CD14-positive monocyte (primary cell): Measurements from ENCODE around the gene C19orf25. TPM values are rescaled to one million over a fixed set of nuclear protein-coding genes. Genes with fewer than 3 reads are reported as not detected.
A peak's percentile ranks its signal among the peaks of the same experiment; 100 is the strongest.

Experiments
- DNase-seq, 3 donors: peaks; one replicate each; pipeline ENCODE4 v3.0.0-alpha.2; 2011 to 2022
- H2AFZ ChIP-seq: 2 replicates; pipeline ENCODE4 v1.6.0; 2012; ENCODE audit warnings: mild to moderate bottlenecking, low read depth, low read length, inconsistent platforms; ENCODE audit not compliant: insufficient read depth, poor library complexity, severe bottlenecking
- H3K27ac ChIP-seq, 2 donors: 1 replicate in 1 of 2; 2 replicates in 1 of 2; pipeline ENCODE4 v1.5.1; 2012 to 2013; ENCODE audit warnings: low read length in 2 of 2, control low read depth in 1 of 2, inconsistent platforms in 1 of 2, low read depth in 1 of 2, mild to moderate bottlenecking in 1 of 2
- H3K27me3 ChIP-seq, 2 donors: one replicate each; pipeline versions ENCODE4 v1.6.0 to v1.6.1; 2011 to 2013; ENCODE audit warnings: low read length in 2 of 2; ENCODE audit not compliant: control insufficient read depth in 2 of 2, insufficient read depth in 2 of 2
- H3K36me3 ChIP-seq, 2 donors: replicated peaks in 1 of 2; 1 replicate in 1 of 2; 2 replicates in 1 of 2; pipeline versions ENCODE4 v1.5.1 to v1.6.1; 2012 to 2013; ENCODE audit warnings: low read length in 2 of 2, control low read depth in 1 of 2, inconsistent platforms in 1 of 2, mild to moderate bottlenecking in 1 of 2; ENCODE audit not compliant: insufficient read depth in 2 of 2, control insufficient read depth in 1 of 2
- H3K4me1 ChIP-seq, 2 donors: 1 replicate in 1 of 2; 2 replicates in 1 of 2; pipeline versions ENCODE4 v1.5.1 to v1.6.1; 2012 to 2013; ENCODE audit warnings: low read length in 2 of 2, control low read depth in 1 of 2, inconsistent platforms in 1 of 2, mild to moderate bottlenecking in 1 of 2, moderate library complexity in 1 of 2; ENCODE audit not compliant: insufficient read depth in 2 of 2, control insufficient read depth in 1 of 2
- H3K4me2 ChIP-seq: replicated peaks from 2 replicates; pipeline ENCODE3; 2012; ENCODE audit warnings: low read length, moderate library complexity, mild to moderate bottlenecking; ENCODE audit not compliant: poor library complexity, severe bottlenecking; ENCODE audit errors: extremely low read depth
- H3K4me3 ChIP-seq, 3 experiments: fragments of 200-600 bp in 1 of 3; sonication (generic) in 1 of 3; replicated peaks in 1 of 3; 1 replicate in 2 of 3; 2 replicates in 1 of 3; pipeline ENCODE4 v1.5.1; 2011 to 2013; ENCODE audit warnings: low read length in 3 of 3, mild to moderate bottlenecking in 3 of 3, control low read depth in 2 of 3, low read depth in 2 of 3, inconsistent platforms in 1 of 3, moderate library complexity in 1 of 3
- H3K79me2 ChIP-seq: 2 replicates; pipeline ENCODE4 v1.6.0; 2012; ENCODE audit warnings: mild to moderate bottlenecking, control low read depth, inconsistent platforms, low read length, moderate library complexity; ENCODE audit not compliant: insufficient read depth
- H3K9ac ChIP-seq: 2 replicates; pipeline ENCODE4 v1.6.0; 2017; ENCODE audit warnings: low read length, mild to moderate bottlenecking; ENCODE audit not compliant: insufficient read depth, poor library complexity, severe bottlenecking
- H3K9me3 ChIP-seq, 2 donors: replicated peaks in 1 of 2; 1 replicate in 1 of 2; 2 replicates in 1 of 2; pipeline versions ENCODE4 v1.5.1 to v1.6.1; 2012 to 2013; ENCODE audit warnings: low read length in 2 of 2, control low read depth in 1 of 2; ENCODE audit not compliant: control insufficient read depth in 1 of 2, insufficient read depth in 1 of 2
- H4K20me1 ChIP-seq: 2 replicates; pipeline ENCODE4 v1.6.0; 2012; ENCODE audit warnings: mild to moderate bottlenecking, low read length, control low read depth, moderate library complexity; ENCODE audit not compliant: insufficient read depth
- H3K27ac Mint-ChIP-seq, 7 donors: one replicate each; pipeline ENCODE4 v1.8.0; 2020; ENCODE audit warnings: mild to moderate bottlenecking in 7 of 7, mixed read lengths in 7 of 7, moderate library complexity in 6 of 7, inconsistent platforms in 2 of 7
- H3K27me3 Mint-ChIP-seq, 3 donors: one replicate each; pipeline ENCODE4 v1.8.0; 2021 to 2022; ENCODE audit warnings: low read depth in 3 of 3, mild to moderate bottlenecking in 3 of 3, mixed read lengths in 3 of 3, moderate library complexity in 3 of 3, inconsistent platforms in 1 of 3
- H3K36me3 Mint-ChIP-seq, 2 donors: one replicate each; pipeline ENCODE4 v1.8.0; 2020; ENCODE audit warnings: mixed read lengths in 2 of 2, inconsistent platforms in 1 of 2, mild to moderate bottlenecking in 1 of 2
- H3K4me1 Mint-ChIP-seq: one replicate; pipeline ENCODE4 v1.8.0; 2020; ENCODE audit warnings: mild to moderate bottlenecking, mixed read lengths
- H3K4me3 Mint-ChIP-seq, 2 donors: one replicate each; pipeline ENCODE4 v1.8.0; 2020; ENCODE audit warnings: mild to moderate bottlenecking in 2 of 2, mixed read lengths in 2 of 2, moderate library complexity in 1 of 2
- H3K9me3 Mint-ChIP-seq, 7 donors: one replicate each; pipeline ENCODE4 v1.8.0; 2020 to 2022; ENCODE audit warnings: mixed read lengths in 7 of 7, mild to moderate bottlenecking in 6 of 7, moderate library complexity in 6 of 7, inconsistent platforms in 2 of 7
- WGBS: methylation state at CpG from one replicate; pipeline ENCODE4 v1.1.5; 2013; ENCODE audit warnings: missing lambda C conversion rate; ENCODE audit not compliant: insufficient coverage; 5-methylcytosine and 5-hydroxymethylcytosine counted together
- intact Hi-C, 2 donors: fragments of 100-400 bp; cut with micrococcal nuclease; formaldehyde crosslinking; loops; one replicate each; pipeline versions ENCODE4 v1.15.0 to v1.15.1; 2023
- polyA plus RNA-seq, 3 donors: library from polyadenylated mRNA; depleted of rRNA in 1 of 3; unstranded in 2 of 3; stranded (reverse) in 1 of 3; fragments of 300-500 nt in 2 of 3; fragments of >200 nt in 1 of 3; fragmentation: Illumina TruSeq in 2 of 3; gene quantifications; 1 replicate in 2 of 3; 2 replicates in 1 of 3; pipeline ENCODE4 v1.2.3, GENCODE V29; 2012 to 2021
- TF ChIP-seq, protein P1 (sequence below): fragments of 200-600 bp; IDR thresholded peaks from one replicate; pipeline ENCODE4 v1.8.0; 2022; ENCODE audit warnings: antibody characterized with exemption, mild to moderate bottlenecking

Gene C19orf25
- polyA plus RNA-seq, 3 donors: 18.2 to 20.9 (median 19.9) TPM

DNA sequence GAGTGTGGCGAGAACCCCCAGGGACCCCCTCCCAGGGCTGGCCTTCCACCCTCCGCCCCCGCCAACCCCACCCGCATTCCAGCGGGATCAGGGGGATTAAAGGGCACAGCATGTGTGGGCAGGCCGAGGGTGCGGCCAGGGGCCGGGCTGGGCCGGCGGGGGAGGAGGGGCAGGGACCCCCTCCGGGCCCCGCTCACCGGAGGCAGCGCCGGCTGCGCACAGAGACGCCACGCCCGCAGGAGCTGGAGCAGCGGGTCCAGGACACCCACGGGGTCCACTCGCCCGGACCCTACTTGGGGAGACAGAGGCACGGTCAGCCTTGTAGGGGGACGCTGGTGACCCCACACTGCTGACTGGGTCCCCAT is 31.4 kb upstream of the C19orf25 start:
- peaks cover 14 to 31% of the 10 kb centered on the region in 2 donors for H3K9me3 ChIP-seq
- Mint-ChIP-seq H3K9me3 (peaks cover 15 to 42% (median 35%) of the 10 kb centered on the region in 7 donors), H3K27me3 (peaks cover 39 to 78% (median 61%) of the 10 kb centered on the region in 3 donors), H3K36me3 (peaks cover 1 to 2% of the 10 kb centered on the region in 2 donors), H3K4me1 (peaks cover 14% of the 10 kb centered on the region), H3K27ac (no peak overlapping the region), H3K4me3 (no peak overlapping the region)
- peaks cover 12 to 25% of the 10 kb centered on the region in 2 donors for H3K4me1 ChIP-seq
- no peaks in the 10 kb centered on the region for H3K79me2 ChIP-seq
- no peaks in the 10 kb centered on the region for H4K20me1 ChIP-seq
- WGBS: 32% methylated on average over 21 of the region's 25 CpGs
- intact Hi-C loops: loop anchor here in 1 of 2 donors (10.0 kb wide), 1 partner anchor 66 kb away; no protein-coding TSS in a partner anchor
- TF ChIP-seq, protein P1, sequence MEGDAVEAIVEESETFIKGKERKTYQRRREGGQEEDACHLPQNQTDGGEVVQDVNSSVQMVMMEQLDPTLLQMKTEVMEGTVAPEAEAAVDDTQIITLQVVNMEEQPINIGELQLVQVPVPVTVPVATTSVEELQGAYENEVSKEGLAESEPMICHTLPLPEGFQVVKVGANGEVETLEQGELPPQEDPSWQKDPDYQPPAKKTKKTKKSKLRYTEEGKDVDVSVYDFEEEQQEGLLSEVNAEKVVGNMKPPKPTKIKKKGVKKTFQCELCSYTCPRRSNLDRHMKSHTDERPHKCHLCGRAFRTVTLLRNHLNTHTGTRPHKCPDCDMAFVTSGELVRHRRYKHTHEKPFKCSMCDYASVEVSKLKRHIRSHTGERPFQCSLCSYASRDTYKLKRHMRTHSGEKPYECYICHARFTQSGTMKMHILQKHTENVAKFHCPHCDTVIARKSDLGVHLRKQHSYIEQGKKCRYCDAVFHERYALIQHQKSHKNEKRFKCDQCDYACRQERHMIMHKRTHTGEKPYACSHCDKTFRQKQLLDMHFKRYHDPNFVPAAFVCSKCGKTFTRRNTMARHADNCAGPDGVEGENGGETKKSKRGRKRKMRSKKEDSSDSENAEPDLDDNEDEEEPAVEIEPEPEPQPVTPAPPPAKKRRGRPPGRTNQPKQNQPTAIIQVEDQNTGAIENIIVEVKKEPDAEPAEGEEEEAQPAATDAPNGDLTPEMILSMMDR: no peak
- H2AFZ ChIP-seq: no peak overlapping the region
- no peak overlapping the region for H3K27ac ChIP-seq
- no peak overlapping the region for H3K4me2 ChIP-seq
- H3K36me3 ChIP-seq: no peaks in the 10 kb centered on the region
- H3K4me3 ChIP-seq: no peak overlapping the region
- DNase-seq: no peak
- peaks cover 2 to 53% of the 10 kb centered on the region in 2 donors for H3K27me3 ChIP-seq
- no peak overlapping the region for H3K9ac ChIP-seq

DNA sequence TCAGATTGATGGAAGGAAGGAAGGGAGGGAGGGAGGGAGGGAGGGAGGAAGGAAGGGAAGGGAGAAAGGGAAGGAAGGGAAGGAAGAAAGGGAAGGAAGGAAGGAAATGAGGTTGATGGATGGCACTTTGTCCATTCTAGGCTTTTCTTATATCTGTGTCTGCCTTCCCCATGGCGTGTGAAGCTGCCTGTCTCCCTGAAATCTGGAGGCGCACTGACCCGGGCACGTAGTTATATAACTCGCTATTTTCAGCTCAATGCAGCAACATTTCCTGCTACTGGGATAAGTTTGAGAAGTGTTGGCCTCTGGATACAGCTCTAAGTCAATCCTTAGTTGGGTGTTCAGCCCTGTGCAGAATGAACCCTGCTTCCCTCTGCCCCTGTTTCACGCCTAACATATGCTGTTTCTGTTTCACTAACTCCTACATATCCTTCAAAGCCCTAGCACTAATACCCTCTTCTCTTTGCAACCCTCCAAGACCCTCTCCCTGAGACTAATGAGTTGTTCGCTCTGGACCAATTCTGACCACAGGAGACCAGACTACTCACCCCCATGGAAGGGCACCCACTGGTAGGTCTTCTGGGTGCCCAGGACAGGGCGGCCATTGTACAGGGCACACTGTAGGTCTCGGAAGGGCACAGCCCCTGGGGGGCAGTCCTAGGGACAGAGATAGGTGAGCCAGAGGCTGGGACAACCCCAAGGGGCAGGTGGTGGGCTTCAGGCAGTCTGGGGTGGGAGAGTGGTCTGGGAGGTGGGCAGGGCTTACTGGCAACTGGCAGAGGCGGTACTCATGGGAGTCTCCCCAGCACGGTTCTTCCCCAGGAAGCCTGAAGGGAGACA is 30.8 kb upstream of the C19orf25 start:
- peaks cover 15 to 46% (median 36%) of the 10 kb centered on the region in 7 donors for H3K9me3 Mint-ChIP-seq
- no peaks in the 10 kb centered on the region for H3K36me3 ChIP-seq
- no peak overlapping the region for H2AFZ ChIP-seq
- no peak overlapping the region for H3K4me3 ChIP-seq
- H3K27ac Mint-ChIP-seq: peak overlapping the region in 1 of 7 donors; percentile 32
- no peaks in the 10 kb centered on the region for H3K79me2 ChIP-seq
- H4K20me1 ChIP-seq: no peaks in the 10 kb centered on the region
- no peak overlapping the region for H3K9ac ChIP-seq
- peaks cover 41 to 78% (median 66%) of the 10 kb centered on the region in 3 donors for H3K27me3 Mint-ChIP-seq
- TF ChIP-seq, protein P1: no peak
- peak overlapping the region in 1 of 2 donors; percentile 64 for H3K4me3 Mint-ChIP-seq
- peaks cover 2 to 52% of the 10 kb centered on the region in 2 donors for H3K27me3 ChIP-seq
- H3K4me2 ChIP-seq: no peak overlapping the region
- H3K9me3 ChIP-seq: peaks cover 14 to 31% of the 10 kb centered on the region in 2 donors
- WGBS: 73% methylated on average over 5 of the region's 11 CpGs
- intact Hi-C loops: loop anchor here in 1 of 2 donors (10.0 kb wide), 1 partner anchor 65 kb away; no protein-coding TSS in a partner anchor
- peaks cover 12 to 25% of the 10 kb centered on the region in 2 donors for H3K4me1 ChIP-seq
- no peak for DNase-seq
- peaks cover 1 to 2% of the 10 kb centered on the region in 2 donors for H3K36me3 Mint-ChIP-seq
- H3K27ac ChIP-seq: no peak overlapping the region
- H3K4me1 Mint-ChIP-seq: peaks cover 14% of the 10 kb centered on the region
